ENCODE measurements around the gene TUBGCP3.
"Not testable (repeated sequence)": the region's sequence is repeated elsewhere in the genome, so short reads cannot be mapped to it uniquely, and the experiment has no call there.

Gene TUBGCP3

DNA sequence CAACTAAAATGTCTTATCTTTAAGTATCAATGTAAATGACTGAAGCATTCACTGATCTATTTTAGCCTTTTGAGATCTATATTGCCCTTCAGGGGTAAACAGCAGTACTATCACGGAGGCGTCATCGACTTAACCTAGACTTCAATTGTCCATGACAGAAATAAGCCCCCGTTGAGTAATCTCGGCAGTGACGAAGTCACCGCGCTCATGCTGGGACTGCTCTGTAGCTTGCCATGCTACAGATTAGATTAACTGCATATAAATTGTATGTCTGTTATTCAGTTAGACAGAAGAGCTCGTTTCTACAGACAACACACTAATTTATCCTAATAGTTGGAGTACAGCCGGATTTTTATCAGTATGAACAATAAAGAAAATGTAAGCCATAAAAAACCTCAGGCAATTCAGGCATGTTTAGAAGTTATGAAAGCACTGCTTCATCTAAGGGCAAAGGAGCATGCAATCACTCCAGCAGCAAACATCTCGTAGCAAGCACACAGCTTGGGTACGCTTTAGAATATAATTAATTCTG is 56.6 kb downstream of the TUBGCP3 start:
- no peak for DNase-seq (ENCODE audit: low read depth in 2 of 3, low spot score in 2 of 3)

GRCh38 chr13:112530861-112531260 is 57.1 kb downstream of the TUBGCP3 start:
- DNase-seq (ENCODE audit: low read depth in 2 of 3, low spot score in 2 of 3): no peak

DNA sequence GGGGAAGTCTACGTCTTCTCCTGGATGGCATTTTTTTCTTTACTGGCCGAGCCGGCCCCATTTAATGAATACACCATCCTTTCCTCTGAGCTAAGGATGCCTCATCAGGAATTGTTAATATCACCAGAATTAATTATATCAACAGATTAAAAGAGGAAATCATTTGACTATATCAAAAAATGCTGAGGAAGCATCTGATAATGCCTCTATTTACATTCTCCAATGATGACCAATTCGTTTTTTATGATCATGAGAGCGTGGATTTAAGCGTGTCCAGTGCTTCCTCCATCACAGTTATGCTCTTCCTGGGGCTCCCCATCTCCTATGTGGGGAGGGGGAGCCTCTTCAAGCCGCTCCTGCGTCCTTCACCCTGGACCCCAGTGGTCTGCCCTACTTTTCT is 58.7 kb downstream of the TUBGCP3 start:
- no peak for DNase-seq (ENCODE audit: low read depth in 2 of 3, low spot score in 2 of 3)

DNA sequence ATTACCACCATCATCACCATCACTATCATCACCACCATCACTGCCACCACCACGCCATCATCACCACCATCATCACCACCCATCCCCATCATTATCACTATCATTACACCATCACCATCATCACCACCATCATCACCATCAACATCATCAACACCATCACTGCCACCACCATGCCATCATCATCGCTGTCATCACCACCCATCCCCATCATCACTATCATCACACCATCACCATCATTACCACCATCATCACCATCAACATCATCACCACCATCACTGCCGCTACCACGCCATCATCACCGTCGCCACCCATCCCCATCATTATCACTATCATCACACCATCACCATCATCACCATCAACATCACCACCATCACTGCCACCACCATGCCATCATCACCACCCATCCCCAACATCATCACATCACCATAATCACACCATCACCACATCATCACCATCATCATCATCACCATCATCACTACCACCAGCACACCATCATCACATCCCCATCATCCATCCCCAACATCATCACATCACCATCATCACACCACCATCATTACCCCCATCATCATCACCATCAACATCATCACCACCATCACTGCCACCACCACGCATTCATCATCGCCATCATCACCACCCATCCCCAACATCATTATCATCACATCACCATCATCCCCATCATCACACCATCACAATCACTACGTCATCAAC is 61.7 kb downstream of the TUBGCP3 start:
- DNase-seq (ENCODE audit: low read depth in 2 of 3, low spot score in 2 of 3): no peak

DNA sequence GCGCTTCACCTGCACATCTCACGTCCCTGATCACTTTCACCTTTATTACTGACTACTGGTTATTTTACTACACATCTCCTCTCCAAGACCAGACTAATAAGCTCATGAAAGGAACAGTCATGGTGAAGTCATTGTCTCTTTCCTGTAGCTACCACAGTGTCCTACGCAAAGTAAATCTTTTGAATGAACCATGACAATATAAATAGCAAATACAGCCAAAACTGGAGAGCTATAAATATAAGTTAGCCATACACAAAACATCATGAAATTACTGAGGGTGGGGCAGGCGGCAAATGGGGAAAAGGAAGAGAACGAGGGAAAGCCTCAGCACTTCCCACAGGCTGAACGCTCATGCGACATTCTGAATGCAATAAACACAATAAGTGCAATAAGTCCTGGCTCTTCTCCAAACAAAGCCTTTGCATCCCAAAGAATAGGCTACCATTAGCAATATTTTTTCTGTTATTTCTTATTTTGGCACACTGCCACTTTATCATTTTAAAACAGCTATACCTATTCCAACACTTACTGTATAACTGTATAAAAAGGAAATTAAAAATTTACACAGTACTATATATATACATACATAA is 62.5 kb downstream of the TUBGCP3 start:
- DNase-seq (ENCODE audit: low read depth in 2 of 3, low spot score in 2 of 3): no peak

- no peak for DNase-seq (ENCODE audit: low read depth in 2 of 3, low spot score in 2 of 3)
Observed at GRCh38 chr13:112522578-112522977, 65.4 kb downstream of the TUBGCP3 start.

- no peak for DNase-seq (ENCODE audit: low read depth in 2 of 3, low spot score in 2 of 3)
Observed at GRCh38 chr13:112521073-112521685, 66.8 kb downstream of the TUBGCP3 start.

DNA sequence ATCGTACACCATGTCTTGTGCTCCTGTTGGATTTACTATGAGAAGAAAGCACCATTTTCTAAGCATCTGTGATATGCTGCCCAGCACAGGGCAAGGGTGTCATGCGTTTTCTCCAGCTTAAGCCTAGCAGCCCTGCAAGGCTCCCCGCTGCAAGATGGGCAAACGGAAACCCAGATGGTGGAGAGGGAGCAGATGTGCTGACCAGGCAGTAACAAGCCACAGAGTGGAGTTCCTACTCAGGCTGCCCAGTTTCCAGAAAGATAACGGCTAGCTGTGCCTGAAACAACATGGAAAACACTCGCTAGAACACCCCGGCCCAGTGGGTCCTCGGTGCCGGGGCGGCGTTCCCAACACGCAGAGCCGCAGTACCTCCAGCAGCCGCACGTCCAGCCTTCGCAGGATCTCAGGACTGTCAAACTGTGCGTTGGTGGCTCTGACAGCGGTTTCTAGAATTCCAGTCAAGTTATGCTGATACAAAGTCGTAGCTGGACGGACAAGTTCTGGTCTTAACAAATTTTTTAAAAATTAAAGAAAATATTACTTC is 68.4 kb downstream of the TUBGCP3 start:
- DNase-seq (ENCODE audit: low read depth in 2 of 3, low spot score in 2 of 3): no peak

DNA sequence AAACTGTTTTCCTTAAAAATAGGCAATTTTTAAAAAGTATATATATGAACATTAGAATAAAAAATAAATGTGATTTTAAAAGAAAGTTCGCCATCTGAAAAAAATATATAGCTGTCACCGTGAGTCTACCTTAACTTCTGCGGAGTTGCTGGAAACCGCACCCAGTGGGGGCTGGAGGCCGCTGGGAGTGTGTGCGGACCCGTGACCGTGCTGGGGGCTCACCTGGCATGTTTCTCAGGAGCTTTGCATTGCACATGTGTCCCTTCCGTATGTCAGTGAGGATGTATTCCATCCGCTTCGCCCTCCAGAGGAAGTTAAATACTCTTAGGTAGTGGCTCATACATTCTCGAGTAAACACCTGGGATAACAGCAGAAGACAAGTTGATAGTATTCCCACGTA is 71.7 kb downstream of the TUBGCP3 start:
- DNase-seq (ENCODE audit: low read depth in 2 of 3, low spot score in 2 of 3): no peak

- DNase-seq (ENCODE audit: low read depth in 2 of 3, low spot score in 2 of 3): no peak
Observed at GRCh38 chr13:112513761-112514160, 74.2 kb downstream of the TUBGCP3 start.

GRCh38 chr13:112510987-112511685 is 76.8 kb downstream of the TUBGCP3 start:
- no peak for DNase-seq (ENCODE audit: low read depth in 2 of 3, low spot score in 2 of 3)

- no peak for DNase-seq (ENCODE audit: low read depth in 2 of 3, low spot score in 2 of 3)
Observed at GRCh38 chr13:112510002-112510780, 77.8 kb downstream of the TUBGCP3 start.

DNA sequence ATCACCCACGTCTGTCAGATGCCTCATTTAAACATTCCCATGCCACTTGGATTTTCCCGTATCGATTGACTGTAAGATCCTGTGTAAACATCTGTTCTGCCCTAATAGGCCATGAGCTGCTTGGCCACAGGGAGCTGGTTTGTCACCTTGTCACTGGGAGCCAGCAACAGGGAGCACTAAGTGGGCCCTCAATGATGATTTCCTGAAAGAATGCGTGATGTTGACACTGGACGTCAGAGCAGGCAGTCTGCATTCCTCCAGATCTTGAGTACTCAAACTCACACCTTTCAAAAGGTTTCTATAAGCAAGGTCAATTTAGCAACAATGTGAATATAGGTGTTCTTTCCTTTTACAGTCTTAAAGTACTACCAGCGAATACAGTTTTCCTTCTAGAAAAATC is 78.8 kb downstream of the TUBGCP3 start:
- DNase-seq (ENCODE audit: low read depth in 2 of 3, low spot score in 2 of 3): no peak

DNA sequence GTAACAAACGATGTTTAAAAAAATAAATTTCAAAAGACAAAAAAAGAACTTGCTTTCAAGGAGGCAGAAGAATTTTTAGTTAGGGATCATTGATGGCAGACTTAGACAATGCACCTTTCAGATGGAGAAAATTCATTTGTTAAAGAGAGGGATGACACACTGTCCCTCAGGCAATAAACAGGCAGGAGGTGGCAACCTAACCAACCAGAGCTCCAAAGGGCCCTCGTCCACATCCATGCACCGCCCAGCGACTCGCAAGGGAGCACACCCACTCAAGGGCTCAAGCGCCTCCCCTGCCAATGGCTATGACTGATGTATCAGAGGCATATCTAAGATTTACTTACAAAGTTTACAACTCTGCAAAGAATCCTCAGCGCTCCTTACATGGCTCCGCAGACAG is 81.9 kb downstream of the TUBGCP3 start:
- DNase-seq (ENCODE audit: low read depth in 2 of 3, low spot score in 2 of 3): no peak

GRCh38 chr13:112496166-112496565 is 91.8 kb downstream of the TUBGCP3 start:
- no peak for DNase-seq (ENCODE audit: low read depth in 2 of 3, low spot score in 2 of 3)

GRCh38 chr13:112495465-112495864 is 92.5 kb downstream of the TUBGCP3 start:
- no peak for DNase-seq (ENCODE audit: low read depth in 2 of 3, low spot score in 2 of 3)

DNA sequence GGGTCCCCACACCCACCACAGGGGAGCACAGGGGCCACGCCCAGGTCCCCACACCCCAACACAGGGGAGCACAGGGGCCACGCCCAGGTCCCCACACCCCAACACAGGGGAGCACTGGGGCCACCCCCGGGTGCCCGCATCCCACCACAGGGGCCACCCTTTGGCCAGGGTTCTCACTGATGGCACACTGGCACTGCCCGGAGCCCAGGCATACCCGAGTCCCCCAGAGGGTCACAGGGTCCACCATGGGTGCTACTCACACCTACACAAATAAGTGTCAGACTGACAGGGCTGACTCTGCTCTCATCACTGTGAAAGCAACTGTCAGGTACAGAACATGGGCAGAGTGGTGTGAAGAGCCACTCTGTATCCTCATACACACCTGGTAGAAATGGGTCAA is 98.8 kb downstream of the TUBGCP3 start:
- no peak for DNase-seq (ENCODE audit: low read depth in 2 of 3, low spot score in 2 of 3)

DNA sequence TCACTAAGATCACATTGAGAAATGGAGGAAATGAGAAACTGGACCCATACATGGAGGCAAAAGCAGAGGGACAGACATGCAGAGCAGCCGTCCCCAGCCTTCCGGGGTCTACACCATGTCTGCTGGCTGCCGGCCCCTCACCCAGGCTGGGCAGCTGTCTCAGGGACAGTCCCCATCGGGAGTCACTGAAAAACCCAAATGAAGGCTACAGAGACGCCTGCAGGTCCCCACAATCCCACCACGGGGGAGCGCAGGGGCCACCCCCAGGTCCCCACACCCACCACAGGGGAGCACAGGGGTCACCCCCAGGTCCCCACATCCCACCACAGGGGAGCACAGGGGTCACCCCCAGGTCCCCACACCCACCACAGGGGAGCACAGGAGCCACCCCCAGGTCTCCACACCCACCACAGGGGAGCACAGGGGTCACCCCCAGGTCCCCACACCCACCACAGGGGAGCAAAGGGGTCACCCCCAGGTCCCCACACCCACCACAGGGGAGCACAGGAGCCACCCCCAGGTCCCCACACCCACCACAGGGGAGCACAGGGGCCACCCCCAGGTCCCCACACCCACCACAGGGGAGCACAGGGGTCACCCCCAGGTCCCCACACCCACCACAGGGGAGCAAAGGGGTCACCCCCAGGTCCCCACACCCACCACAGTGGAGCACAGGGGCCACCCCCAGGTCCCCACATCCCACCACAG is 99.5 kb downstream of the TUBGCP3 start:
- DNase-seq (ENCODE audit: low read depth in 2 of 3, low spot score in 2 of 3): not testable (repeated sequence)

DNA sequence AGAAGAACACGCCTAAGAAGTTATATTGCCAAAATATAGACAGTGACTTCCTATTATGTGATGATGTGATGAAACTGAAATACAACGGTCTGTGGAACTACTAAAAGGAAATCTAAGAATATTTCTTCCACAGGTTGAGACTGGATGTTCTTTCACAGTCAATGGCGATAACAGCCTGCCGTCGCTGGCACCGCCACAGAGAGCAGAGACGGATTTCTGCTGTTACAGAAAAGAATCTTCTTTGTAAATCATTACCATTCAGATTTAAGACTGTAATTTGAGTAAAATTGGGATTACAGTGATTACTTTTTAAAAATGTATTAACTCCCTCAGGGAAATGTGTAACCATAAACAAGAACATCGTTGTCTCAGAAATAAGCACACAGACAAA is 100.8 kb downstream of the TUBGCP3 start:
- no peak for DNase-seq (ENCODE audit: low read depth in 2 of 3, low spot score in 2 of 3)

All from activated CD8-positive, alpha-beta memory T cell treated with anti-CD3 and anti-CD28 coated beads for 48 hours (primary cell).